Measurements from ENCODE around the gene RAB8A. TPM values are rescaled to one million over a fixed set of nuclear protein-coding genes. Genes with fewer than 3 reads are reported as not detected.

Gene RAB8A
- total RNA-seq, 4 donors from 2014 or later, result 22.3 to 102 (median 67.9) TPM

DNA sequence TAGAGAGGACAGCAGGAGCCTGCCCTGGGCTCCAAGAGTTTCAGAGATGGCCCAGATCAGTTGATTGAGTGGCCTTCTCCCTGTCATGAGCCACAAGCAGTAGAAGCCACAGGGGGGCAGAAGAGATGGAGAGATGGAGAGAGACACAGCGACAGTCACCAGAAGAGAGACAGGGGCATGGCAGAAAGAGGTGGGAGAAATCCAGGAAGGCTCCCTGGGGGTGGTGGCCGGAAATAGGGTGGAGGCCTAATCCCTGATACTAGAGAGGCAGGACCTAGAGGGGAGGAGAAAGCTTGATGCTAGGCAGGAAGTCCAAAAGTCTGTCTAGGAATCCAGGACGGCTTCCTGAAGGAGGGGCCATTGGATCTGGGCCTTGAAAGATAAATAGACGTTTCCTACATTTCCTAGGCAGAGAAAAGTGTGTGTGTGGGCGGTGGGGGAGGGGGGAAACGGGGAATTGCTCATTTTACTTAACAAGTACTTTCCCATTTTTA lies 45.0 kb upstream of the RAB8A start:
- TF ChIP-seq, protein P1, sequence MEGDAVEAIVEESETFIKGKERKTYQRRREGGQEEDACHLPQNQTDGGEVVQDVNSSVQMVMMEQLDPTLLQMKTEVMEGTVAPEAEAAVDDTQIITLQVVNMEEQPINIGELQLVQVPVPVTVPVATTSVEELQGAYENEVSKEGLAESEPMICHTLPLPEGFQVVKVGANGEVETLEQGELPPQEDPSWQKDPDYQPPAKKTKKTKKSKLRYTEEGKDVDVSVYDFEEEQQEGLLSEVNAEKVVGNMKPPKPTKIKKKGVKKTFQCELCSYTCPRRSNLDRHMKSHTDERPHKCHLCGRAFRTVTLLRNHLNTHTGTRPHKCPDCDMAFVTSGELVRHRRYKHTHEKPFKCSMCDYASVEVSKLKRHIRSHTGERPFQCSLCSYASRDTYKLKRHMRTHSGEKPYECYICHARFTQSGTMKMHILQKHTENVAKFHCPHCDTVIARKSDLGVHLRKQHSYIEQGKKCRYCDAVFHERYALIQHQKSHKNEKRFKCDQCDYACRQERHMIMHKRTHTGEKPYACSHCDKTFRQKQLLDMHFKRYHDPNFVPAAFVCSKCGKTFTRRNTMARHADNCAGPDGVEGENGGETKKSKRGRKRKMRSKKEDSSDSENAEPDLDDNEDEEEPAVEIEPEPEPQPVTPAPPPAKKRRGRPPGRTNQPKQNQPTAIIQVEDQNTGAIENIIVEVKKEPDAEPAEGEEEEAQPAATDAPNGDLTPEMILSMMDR (IDR thresholded peaks at IDR 0.05), result peak in 4 of 5 experiments; percentile 28 to 62 (median 48)
- peak in 2 of 3 donors; percentile 20 to 27 for TF ChIP-seq POLR2AphosphoS5 (IDR thresholded peaks at IDR 0.05)
- TF ChIP-seq POLR2A (IDR thresholded peaks at IDR 0.05), result no peak
- no peak for TF ChIP-seq EP300 (IDR thresholded peaks at IDR 0.05; ENCODE audit: low read depth)
- H3K9me3 ChIP-seq, result no peaks in the 10 kb centered on the region
- H3K4me3 ChIP-seq, result peak overlapping the region in 1 of 4 donors; percentile 50
- WGBS, 2 donors (ENCODE audit: low coverage in 1 of 2), result 34% methylated on average over 6 of the region's 6 CpGs; no CpG with 5 or more reads in 1 of the 2 donors
- peak; percentile 81 for DNase-seq
- intact Hi-C loops (cut with DNase I; ENCODE audit: low total_unique reads), result no loop called here
- H3K36me3 ChIP-seq, result no peaks in the 10 kb centered on the region
- in situ Hi-C loops (cut with MboI; ENCODE audit: low pct_ligation_motif_present in 1 of 4, low pct_unique_long_range_greater_than_20kb in 1 of 4, low sequenced_read_pairs in 3 of 4), result no loop called here
- H3K4me1 ChIP-seq, result peaks cover 25 to 44% (median 30%) of the 10 kb centered on the region in 4 donors
- H3K27ac ChIP-seq, result peak overlapping the region; percentile 99 to 100 (median 100)
- no peaks in the 10 kb centered on the region for H3K27me3 ChIP-seq

- WGBS, 2 donors (ENCODE audit: low coverage in 1 of 2), result 68 to 72% methylated on average over 2 to 36 of the region's 40 CpGs
- intact Hi-C loops (cut with DNase I; ENCODE audit: low total_unique reads), result no loop called here
- Histone ChIP-seq H3K27me3 (no peaks in the 10 kb centered on the region), H3K27ac (peak overlapping the region; percentile 99 to 100 (median 100)), H3K4me3 (peak overlapping the region; percentile 31 to 50 (median 41)), H3K4me1 (peaks cover 29 to 51% (median 37%) of the 10 kb centered on the region in 4 donors), H3K9me3 (no peaks in the 10 kb centered on the region), H3K36me3 (no peaks in the 10 kb centered on the region)
- in situ Hi-C loops (cut with MboI; ENCODE audit: low pct_ligation_motif_present in 1 of 4, low pct_unique_long_range_greater_than_20kb in 1 of 4, low sequenced_read_pairs in 3 of 4), result no loop called here
- DNase-seq, result peak; percentile 82
- TF ChIP-seq POLR2A (IDR thresholded peaks at IDR 0.05), result peak; percentile 74
- peak; percentile 74 to 88 (median 75) for TF ChIP-seq POLR2AphosphoS5 (IDR thresholded peaks at IDR 0.05)
- TF ChIP-seq EP300 (IDR thresholded peaks at IDR 0.05; ENCODE audit: low read depth), result no peak
Observed at GRCh38 chr19:16067205-16067938, 44.3 kb upstream of the RAB8A start.

- Histone ChIP-seq H3K27ac (peak overlapping the region; percentile 99 to 100 (median 100)), H3K4me3 (peak overlapping the region; percentile 25 to 50 (median 36)), H3K27me3 (no peaks in the 10 kb centered on the region), H3K36me3 (no peaks in the 10 kb centered on the region), H3K9me3 (no peaks in the 10 kb centered on the region), H3K4me1 (peaks cover 29 to 63% (median 37%) of the 10 kb centered on the region in 4 donors)
- in situ Hi-C loops (cut with MboI; ENCODE audit: low pct_ligation_motif_present in 1 of 4, low pct_unique_long_range_greater_than_20kb in 1 of 4, low sequenced_read_pairs in 3 of 4) (no loop called here), intact Hi-C loops (cut with DNase I; ENCODE audit: low total_unique reads) (no loop called here)
- 60 to 72% methylated on average over 1 to 10 of the region's 10 CpGs for WGBS, 2 donors (ENCODE audit: low coverage in 1 of 2)
- DNase-seq, result no peak
- TF ChIP-seq, protein P1 (IDR thresholded peaks at IDR 0.05), result no peak
- TF ChIP-seq EP300 (IDR thresholded peaks at IDR 0.05; ENCODE audit: low read depth), result no peak
- TF ChIP-seq POLR2A (IDR thresholded peaks at IDR 0.05), result no peak
- TF ChIP-seq POLR2AphosphoS5 (IDR thresholded peaks at IDR 0.05), result no peak
Observed at GRCh38 chr19:16068696-16069259, 42.9 kb upstream of the RAB8A start.

DNA sequence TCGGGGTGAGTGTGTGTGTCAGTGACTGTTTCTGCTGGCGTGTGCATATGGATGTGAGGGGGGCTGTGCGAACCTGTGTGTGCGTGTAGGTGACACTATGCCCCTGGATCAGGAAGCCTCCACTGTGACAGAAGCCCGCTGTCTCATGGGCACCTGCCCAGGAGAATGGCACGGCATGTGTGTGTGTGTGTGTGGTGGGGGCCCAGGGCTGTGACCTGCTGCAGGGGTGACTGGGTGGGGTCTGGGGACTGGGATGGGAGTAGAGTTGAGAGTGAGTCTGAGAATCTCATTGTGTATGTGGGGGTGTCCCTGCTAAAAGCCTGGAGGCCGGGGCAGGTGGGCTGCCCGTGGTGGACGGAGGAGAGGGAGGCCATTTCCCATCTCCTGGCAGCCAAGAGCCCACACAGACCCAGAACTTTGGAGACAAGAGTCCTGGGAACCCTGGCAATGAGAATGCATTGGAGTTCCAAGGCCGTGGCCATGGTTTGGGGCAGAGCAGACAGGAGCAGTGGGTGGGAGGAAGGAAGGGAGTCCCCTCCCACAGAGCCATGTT lies 41.8 kb upstream of the RAB8A start:
- intact Hi-C loops (cut with DNase I; ENCODE audit: low total_unique reads), result loop anchor here (5.0 kb wide), 1 partner anchor 257 kb away; no protein-coding TSS in a partner anchor
- H3K4me1 ChIP-seq, result peaks cover 29 to 56% (median 37%) of the 10 kb centered on the region in 4 donors
- TF ChIP-seq POLR2AphosphoS5 (IDR thresholded peaks at IDR 0.05) (no peak), EP300 (IDR thresholded peaks at IDR 0.05; ENCODE audit: low read depth) (no peak), POLR2A (IDR thresholded peaks at IDR 0.05) (no peak)
- TF ChIP-seq, protein P1 (IDR thresholded peaks at IDR 0.05), result no peak
- no peaks in the 10 kb centered on the region for H3K27me3 ChIP-seq
- peak overlapping the region; percentile 2 to 40 (median 30) for H3K4me3 ChIP-seq
- DNase-seq, result peak; percentile 28
- peak overlapping the region; percentile 99 to 100 (median 100) for H3K27ac ChIP-seq
- no peaks in the 10 kb centered on the region for H3K36me3 ChIP-seq
- in situ Hi-C loops (cut with MboI; ENCODE audit: low pct_ligation_motif_present in 1 of 4, low pct_unique_long_range_greater_than_20kb in 1 of 4, low sequenced_read_pairs in 3 of 4), result no loop called here
- H3K9me3 ChIP-seq, result no peaks in the 10 kb centered on the region
- 76% methylated on average over 10 of the region's 10 CpGs; no CpG with 5 or more reads in 1 of the 2 donors for WGBS, 2 donors (ENCODE audit: low coverage in 1 of 2)
